Measurements from ENCODE around the gene CAPN1.
"Not testable (repeated sequence)": the region's sequence is repeated elsewhere in the genome, so short reads cannot be mapped to it uniquely, and the experiment has no call there.

Gene CAPN1

DNA sequence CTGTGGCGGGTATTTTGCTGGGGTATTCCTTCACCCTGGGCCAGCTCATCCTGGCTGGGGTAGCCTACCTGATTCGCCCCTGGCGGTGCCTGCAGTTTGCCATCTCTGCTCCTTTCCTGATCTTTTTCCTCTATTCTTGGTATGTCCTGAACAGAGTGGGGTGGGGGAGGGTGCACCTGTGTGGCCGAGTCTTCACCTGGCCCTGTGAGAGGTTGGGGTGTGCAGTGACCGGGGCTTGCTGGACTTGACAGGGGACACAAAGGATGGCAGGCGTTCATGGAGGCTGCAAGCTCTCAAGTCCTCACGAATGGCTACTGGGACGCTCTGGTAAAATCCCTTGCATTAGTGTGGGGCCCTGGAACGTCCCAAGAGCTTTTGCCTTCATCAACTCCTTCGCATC is 39.3 kb downstream of the CAPN1 start:
- no peak for FAIRE-seq

GRCh38 chr11:65223011-65223410 is 41.3 kb downstream of the CAPN1 start:
- FAIRE-seq = no peak

DNA sequence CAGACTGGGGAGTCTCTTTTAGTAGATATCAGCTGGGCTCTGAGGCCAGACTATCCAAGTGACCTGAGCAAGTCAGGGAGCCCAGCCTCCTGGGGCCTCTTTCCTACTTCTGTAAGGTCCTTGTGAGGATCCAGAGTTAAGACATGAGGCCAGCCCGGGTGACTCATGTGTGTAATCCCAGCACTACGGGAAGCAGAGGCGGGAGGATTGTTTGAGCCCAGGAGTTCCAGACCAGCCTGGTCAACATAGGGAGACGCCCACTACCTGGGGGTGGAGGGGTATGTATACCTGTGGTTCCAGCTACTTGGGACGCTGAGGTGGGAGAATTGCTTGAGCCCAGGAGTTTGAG is 43.2 kb downstream of the CAPN1 start:
- no peak for FAIRE-seq

- no peak for FAIRE-seq
Observed at GRCh38 chr11:65225279-65226102, 43.8 kb downstream of the CAPN1 start.

DNA sequence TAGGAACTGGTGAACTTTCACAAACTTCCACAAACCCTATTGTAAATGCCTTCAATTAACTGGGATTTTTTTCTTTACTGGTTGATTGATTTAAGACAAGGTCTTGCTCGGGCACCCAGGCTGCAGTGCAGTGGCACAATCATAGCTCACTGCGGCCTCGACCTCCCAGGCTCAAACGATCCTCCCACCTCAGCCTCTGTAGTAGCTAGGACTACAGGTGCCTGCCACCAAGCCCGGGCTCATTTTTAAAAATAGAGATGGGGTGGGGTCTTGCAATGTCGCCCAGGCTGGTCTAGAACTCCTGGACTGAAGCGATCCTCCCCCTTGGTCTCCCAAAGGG is 44.3 kb downstream of the CAPN1 start:
- no peak for FAIRE-seq

- no peak for FAIRE-seq
Observed at GRCh38 chr11:65227879-65228278, 46.2 kb downstream of the CAPN1 start.

- FAIRE-seq = no peak
Observed at GRCh38 chr11:65236194-65237059, 54.7 kb downstream of the CAPN1 start.

GRCh38 chr11:65238302-65238701 is 56.6 kb downstream of the CAPN1 start:
- not testable (repeated sequence) for FAIRE-seq

GRCh38 chr11:65241134-65241533 is 59.4 kb downstream of the CAPN1 start:
- FAIRE-seq = no peak

DNA sequence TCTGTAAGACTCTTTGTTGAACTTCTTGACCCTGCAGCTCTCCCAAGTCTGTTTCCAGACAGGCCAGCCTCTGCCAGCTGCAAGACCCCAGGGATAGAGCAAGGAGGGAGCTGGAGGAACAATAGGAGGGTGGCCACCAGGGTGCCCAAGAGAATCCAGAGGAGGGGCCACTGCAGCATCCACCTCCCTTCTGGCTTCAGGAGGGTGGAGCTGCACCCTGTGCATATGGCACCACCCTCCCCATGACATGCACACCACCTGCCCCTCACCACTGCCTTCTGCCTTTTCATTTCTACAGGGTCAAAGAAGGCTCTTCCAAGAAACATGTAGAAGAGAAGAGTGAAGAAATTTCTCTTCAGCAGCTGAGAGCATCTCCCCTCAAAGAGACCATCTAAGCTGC is 60.0 kb downstream of the CAPN1 start:
- FAIRE-seq = no peak

DNA sequence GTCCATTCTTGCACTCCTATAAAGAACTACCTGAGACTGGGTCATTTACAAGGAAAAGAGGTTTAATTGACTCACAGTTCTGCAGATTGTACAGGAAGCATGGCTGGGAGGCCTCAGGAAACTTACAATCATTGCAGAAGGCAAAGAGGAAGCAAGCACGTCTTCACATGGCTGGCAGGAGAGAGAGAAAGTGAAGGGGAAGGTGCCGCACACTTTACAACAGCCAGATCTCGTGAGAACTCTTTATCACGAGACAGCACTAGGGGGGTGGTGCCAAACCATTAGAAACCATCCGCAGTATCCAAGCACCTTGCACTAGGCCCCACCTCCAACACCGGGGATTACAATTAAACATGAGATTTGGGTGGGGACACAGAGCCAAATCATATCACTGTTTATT is 60.7 kb downstream of the CAPN1 start:
- FAIRE-seq = no peak

DNA sequence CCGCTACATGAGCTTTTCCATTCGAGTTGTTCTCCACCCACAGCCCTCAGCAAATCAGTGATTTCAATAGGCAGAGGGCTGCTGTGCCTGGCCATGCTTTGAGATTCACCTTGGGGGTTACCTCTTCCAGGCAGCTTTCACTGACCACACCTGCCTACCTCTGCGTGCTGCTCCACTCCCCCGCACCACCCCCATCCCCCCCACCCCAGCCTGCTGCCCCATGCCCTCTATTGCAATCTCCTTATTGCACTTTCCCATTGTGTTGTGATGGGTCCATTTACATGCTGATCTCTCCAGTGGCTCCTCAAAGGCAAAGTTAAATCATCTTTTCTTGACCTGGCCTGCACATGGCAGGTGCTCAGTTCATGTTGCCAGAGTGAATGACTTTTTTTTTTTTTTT is 62.1 kb downstream of the CAPN1 start:
- no peak for FAIRE-seq

DNA sequence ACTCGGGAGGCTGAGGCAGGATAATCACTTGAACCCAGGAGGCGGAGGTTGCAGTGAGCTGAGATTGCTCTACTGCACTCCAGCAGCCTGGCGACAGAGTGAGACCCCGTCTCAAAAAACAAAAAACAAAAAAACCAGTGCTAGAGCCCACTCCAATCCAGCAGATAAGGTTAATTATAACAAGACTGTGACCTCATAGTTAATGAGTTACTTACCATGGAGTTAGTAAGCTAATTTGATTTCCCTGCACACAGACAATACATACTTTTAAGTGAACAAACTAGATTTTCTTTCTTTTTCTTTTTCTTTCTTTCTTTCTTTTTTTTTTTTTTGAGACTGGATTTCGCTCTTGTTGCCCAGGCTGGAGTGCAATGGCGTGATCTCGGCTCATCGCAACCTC is 63.3 kb downstream of the CAPN1 start:
- not testable (repeated sequence) for FAIRE-seq

- no peak for FAIRE-seq
Observed at GRCh38 chr11:65246506-65246905, 64.8 kb downstream of the CAPN1 start.

GRCh38 chr11:65248184-65248710 is 66.5 kb downstream of the CAPN1 start:
- FAIRE-seq = not testable (repeated sequence)

- no peak for FAIRE-seq
Observed at GRCh38 chr11:65251476-65251875, 69.7 kb downstream of the CAPN1 start.

- FAIRE-seq = no peak
Observed at GRCh38 chr11:65254724-65255123, 73.0 kb downstream of the CAPN1 start.

GRCh38 chr11:65258988-65259387 is 77.3 kb downstream of the CAPN1 start:
- FAIRE-seq = no peak

- FAIRE-seq = no peak
Observed at GRCh38 chr11:65260302-65260701, 78.6 kb downstream of the CAPN1 start.

GRCh38 chr11:65260756-65261590 is 79.2 kb downstream of the CAPN1 start:
- FAIRE-seq = no peak

All from colon (tissue), 2 donors.